ENCODE measurements around the gene AMELX.

The AMELX gene

DNA sequence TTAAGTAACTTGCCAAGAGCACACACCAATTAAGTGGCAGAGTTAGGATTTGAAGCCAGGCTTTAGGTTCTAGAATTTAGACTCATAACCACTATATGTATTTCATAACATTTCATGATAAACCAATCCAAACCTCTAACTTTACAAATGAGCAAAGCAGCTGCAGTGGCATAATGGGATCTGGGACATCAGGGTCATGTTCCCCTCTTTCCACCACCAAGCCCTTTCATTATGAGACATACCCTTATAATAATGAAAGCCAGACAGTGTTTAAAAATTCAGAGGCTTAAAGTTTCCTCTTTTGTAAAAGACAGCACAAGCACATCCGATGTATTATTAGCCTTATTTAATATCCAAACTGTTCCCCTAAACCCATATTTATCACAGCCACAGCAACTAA lies 28.3 kb upstream of the AMELX start:
- DNase-seq (ENCODE audit: low read depth): no peak
- TF ChIP-seq, protein P1, sequence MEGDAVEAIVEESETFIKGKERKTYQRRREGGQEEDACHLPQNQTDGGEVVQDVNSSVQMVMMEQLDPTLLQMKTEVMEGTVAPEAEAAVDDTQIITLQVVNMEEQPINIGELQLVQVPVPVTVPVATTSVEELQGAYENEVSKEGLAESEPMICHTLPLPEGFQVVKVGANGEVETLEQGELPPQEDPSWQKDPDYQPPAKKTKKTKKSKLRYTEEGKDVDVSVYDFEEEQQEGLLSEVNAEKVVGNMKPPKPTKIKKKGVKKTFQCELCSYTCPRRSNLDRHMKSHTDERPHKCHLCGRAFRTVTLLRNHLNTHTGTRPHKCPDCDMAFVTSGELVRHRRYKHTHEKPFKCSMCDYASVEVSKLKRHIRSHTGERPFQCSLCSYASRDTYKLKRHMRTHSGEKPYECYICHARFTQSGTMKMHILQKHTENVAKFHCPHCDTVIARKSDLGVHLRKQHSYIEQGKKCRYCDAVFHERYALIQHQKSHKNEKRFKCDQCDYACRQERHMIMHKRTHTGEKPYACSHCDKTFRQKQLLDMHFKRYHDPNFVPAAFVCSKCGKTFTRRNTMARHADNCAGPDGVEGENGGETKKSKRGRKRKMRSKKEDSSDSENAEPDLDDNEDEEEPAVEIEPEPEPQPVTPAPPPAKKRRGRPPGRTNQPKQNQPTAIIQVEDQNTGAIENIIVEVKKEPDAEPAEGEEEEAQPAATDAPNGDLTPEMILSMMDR (conservative IDR thresholded peaks at IDR 0.05; ENCODE audit: low read depth, low read length): no peak
- no peak overlapping the region for H3K4me3 ChIP-seq (ENCODE audit: low read length)

DNA sequence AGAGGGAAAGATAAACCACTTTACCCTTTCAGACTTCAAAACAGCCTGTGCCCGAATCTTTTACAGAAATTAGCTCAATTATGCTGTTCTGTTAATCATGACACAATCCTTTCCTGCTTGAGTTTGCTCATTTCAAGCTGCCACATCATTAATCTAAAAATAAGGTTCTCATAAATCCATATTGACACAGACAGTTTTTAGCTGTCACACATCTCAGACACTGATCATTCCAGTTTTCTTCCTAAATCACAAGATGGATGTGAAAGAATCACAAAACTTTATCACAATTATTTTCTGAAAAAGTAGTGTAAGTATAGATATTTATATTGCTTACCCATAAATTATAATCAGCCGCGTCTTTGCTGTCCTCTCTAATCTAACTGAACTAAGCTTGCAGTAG lies 27.9 kb upstream of the AMELX start:
- no peak for DNase-seq (ENCODE audit: low read depth)
- TF ChIP-seq, protein P1 (conservative IDR thresholded peaks at IDR 0.05; ENCODE audit: low read depth, low read length): no peak
- H3K4me3 ChIP-seq (ENCODE audit: low read length): no peak overlapping the region

DNA sequence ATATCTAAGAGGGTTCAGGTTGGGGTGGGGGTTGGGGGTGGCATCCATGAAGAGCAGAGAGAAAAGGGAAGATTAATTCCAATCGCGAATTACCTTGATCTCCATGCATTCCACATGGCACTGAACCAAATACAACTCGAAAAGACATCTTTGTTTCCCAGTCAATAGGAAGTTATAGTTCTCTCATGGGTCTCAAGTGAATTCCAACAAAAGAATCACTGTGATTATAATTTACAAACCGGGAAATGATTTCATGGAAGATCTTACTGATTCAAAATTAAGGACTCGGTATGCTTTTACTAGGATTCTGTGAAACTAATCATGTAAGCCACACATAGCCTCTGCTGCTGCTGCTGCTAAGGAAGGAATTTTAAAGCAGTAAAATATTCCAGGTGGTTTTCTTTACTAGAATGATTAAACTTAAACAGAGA lies 26.6 kb upstream of the AMELX start:
- H3K4me3 ChIP-seq (ENCODE audit: low read length): no peak overlapping the region
- TF ChIP-seq, protein P1 (conservative IDR thresholded peaks at IDR 0.05; ENCODE audit: low read depth, low read length): no peak

DNA sequence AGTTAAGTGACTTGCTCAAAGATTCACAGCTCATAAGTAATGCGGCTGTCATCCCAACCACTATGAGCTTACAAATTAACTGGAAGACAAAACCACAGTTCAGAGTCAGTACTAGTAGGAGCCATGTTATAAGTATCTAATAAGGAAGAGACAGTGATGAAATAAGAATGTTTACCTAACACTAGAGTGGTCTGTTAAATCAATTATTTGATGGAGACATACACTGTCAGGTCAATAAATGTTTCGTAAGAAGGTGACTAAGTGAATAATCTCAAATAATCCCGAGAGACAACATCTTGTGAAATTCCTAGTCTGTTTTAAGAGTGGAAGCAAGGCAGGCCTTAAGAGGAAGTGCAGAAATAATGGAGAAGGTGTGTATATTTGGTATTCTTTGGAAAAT lies 25.8 kb upstream of the AMELX start:
- no peak for DNase-seq (ENCODE audit: low read depth)
- TF ChIP-seq, protein P1 (conservative IDR thresholded peaks at IDR 0.05; ENCODE audit: low read depth, low read length): no peak

More for the DNA sequence above, 26.6 kb upstream of the AMELX start:
- no peak for DNase-seq (ENCODE audit: low read depth)

DNA sequence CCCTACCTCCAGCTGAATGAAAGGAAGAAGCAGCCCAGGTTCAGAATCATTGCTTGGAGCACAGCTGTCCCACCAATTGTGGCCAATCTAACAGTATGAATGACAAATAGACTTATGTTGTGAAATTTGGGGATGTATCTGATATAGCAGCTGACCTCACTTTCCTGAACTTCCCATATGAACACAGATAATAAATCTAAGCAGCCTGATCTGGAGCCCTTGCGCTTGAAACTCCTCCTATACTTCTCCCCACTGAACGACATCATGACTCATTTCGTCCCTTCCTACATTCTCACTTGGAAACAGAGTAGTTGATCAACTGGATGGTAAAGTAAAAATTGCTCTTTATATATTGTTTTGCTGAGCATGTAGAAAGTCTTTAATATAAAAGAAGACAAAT lies 24.2 kb upstream of the AMELX start:
- DNase-seq (ENCODE audit: low read depth): no peak
- H3K4me3 ChIP-seq (ENCODE audit: low read length): no peak overlapping the region
- TF ChIP-seq, protein P1 (conservative IDR thresholded peaks at IDR 0.05; ENCODE audit: low read depth, low read length): no peak

More for the DNA sequence above, 25.8 kb upstream of the AMELX start:
- no peak overlapping the region for H3K4me3 ChIP-seq (ENCODE audit: low read length)

DNA sequence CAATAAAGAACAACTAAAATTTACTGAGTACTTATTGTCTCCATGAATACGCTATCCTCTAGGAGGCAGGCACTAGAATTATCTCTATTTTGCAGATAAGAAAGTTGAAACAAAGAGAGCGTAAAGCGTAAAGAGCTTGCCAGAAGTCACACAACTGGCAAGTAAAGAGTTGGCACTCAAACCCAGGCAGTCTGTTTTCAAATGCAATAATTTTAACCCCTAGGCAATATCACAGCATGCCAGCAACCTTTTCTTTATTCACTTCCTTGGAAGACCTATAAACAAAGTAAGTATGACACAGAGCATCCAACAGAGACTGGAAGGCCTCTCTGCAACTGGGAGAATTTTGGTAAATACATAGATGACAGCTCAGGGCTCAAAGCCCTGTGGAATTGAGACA lies 23.2 kb upstream of the AMELX start:
- TF ChIP-seq, protein P1 (conservative IDR thresholded peaks at IDR 0.05; ENCODE audit: low read depth, low read length): no peak
- H3K4me3 ChIP-seq (ENCODE audit: low read length): no peak overlapping the region
- DNase-seq (ENCODE audit: low read depth): no peak

DNA sequence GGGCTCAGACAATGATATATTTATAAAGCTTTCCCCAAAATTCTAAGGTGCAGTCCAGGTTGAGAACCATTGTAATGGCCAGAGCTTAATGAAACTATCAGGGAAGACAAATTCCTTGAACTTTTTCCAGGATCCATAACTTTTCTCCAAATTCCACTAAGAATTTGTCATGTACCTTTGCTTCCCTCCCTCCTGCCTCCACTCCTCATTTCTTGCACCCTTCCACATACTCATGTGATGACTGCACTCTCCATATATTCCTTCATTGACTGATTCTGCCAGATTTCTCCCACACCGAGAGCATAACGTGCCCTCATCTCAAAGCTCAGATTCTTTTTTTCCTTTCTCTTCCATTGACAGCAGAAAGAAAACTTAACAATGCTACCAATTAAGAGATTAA lies 20.9 kb upstream of the AMELX start:
- no peak for DNase-seq (ENCODE audit: low read depth)
- no peak overlapping the region for H3K4me3 ChIP-seq (ENCODE audit: low read length)
- TF ChIP-seq, protein P1 (conservative IDR thresholded peaks at IDR 0.05; ENCODE audit: low read depth, low read length): no peak
